ENCODE results near the gene ADAMTSL5.

Gene ADAMTSL5

GRCh38 chr19:1471515-1472160, 41.2 kb downstream of the ADAMTSL5 start:
- no CpG with 5 or more reads among the region's 24 CpGs for WGBS (ENCODE audit: extremely low coverage, insufficient coverage, low lambda C conversion rate)
- Histone ChIP-seq H3K4me2 (ENCODE audit: low read length) (no peak overlapping the region), H3K18ac (ENCODE audit: low read length) (no peak overlapping the region)

GRCh38 chr19:1471010-1471514, 41.8 kb downstream of the ADAMTSL5 start:
- H3K9ac ChIP-seq (ENCODE audit: low read length): no peak overlapping the region
- peak; percentile 66 for DNase-seq

More at GRCh38 chr19:1471515-1472160, 41.2 kb downstream of the ADAMTSL5 start:
- Histone ChIP-seq H3K36me3 (ENCODE audit: control insufficient read depth, insufficient read depth, low read length) (no peaks in the 10 kb centered on the region), H3K27ac (ENCODE audit: low read depth, low read length) (no peak overlapping the region), H3K9ac (ENCODE audit: low read length) (no peak overlapping the region), H2BK5ac (ENCODE audit: low read length) (no peak overlapping the region), H2BK15ac (replicated peaks; ENCODE audit: low read depth) (no peak overlapping the region), H3K79me1 (ENCODE audit: low read length) (no peaks in the 10 kb centered on the region), H4K5ac (ENCODE audit: low read length) (no peak overlapping the region), H3K4me1 (ENCODE audit: control insufficient read depth, low read depth, low read length) (peaks cover 3% of the 10 kb centered on the region), H3K4ac (ENCODE audit: low read depth, low read length) (no peak overlapping the region), H3K79me2 (ENCODE audit: control insufficient read depth, insufficient read depth, low read length) (no peaks in the 10 kb centered on the region), H3K23ac (ENCODE audit: low read length) (no peak overlapping the region), H3K56ac (ENCODE audit: low read length) (no peak overlapping the region), H2AK5ac (ENCODE audit: low read length) (no peak overlapping the region), H4K8ac (ENCODE audit: low read depth, low read length) (no peak overlapping the region), H3K27me3 (ENCODE audit: insufficient read depth, low read length, poor library complexity) (peaks cover 34% of the 10 kb centered on the region), H2BK120ac (ENCODE audit: low read depth, low read length) (no peak overlapping the region), H3K4me3 (ENCODE audit: low read length) (no peak overlapping the region)
- DNase-seq: no peak

GRCh38 chr19:1470305-1471009, 42.4 kb downstream of the ADAMTSL5 start:
- H2BK15ac ChIP-seq (replicated peaks; ENCODE audit: low read depth): no peak overlapping the region
- H3K56ac ChIP-seq (ENCODE audit: low read length): peak overlapping the region; percentile 49
- no peak overlapping the region for H2BK5ac ChIP-seq (ENCODE audit: low read length)
- no peak overlapping the region for H3K27ac ChIP-seq (ENCODE audit: low read depth, low read length)
- WGBS (ENCODE audit: extremely low coverage, insufficient coverage, low lambda C conversion rate): no CpG with 5 or more reads among the region's 67 CpGs
- no peak overlapping the region for H3K18ac ChIP-seq (ENCODE audit: low read length)
- H2BK120ac ChIP-seq (ENCODE audit: low read depth, low read length): no peak overlapping the region
- H3K79me2 ChIP-seq (ENCODE audit: control insufficient read depth, insufficient read depth, low read length): no peaks in the 10 kb centered on the region
- H3K4me2 ChIP-seq (ENCODE audit: low read length): peak overlapping the region; percentile 48
- no peaks in the 10 kb centered on the region for H3K79me1 ChIP-seq (ENCODE audit: low read length)
- H3K23ac ChIP-seq (ENCODE audit: low read length): no peak overlapping the region
- DNase-seq: peak; percentile 71
- no peaks in the 10 kb centered on the region for H3K36me3 ChIP-seq (ENCODE audit: control insufficient read depth, insufficient read depth, low read length)
- H4K8ac ChIP-seq (ENCODE audit: low read depth, low read length): no peak overlapping the region
- peaks cover 3% of the 10 kb centered on the region for H3K4me1 ChIP-seq (ENCODE audit: control insufficient read depth, low read depth, low read length)
- no peak overlapping the region for H2AK5ac ChIP-seq (ENCODE audit: low read length)
- peak overlapping the region; percentile 27 for H3K9ac ChIP-seq (ENCODE audit: low read length)
- H3K4ac ChIP-seq (ENCODE audit: low read depth, low read length): no peak overlapping the region
- peaks cover 42% of the 10 kb centered on the region for H3K27me3 ChIP-seq (ENCODE audit: insufficient read depth, low read length, poor library complexity)
- H4K5ac ChIP-seq (ENCODE audit: low read length): no peak overlapping the region
- no peak overlapping the region for H3K4me3 ChIP-seq (ENCODE audit: low read length)

More at GRCh38 chr19:1471010-1471514, 41.8 kb downstream of the ADAMTSL5 start:
- H3K36me3 ChIP-seq (ENCODE audit: control insufficient read depth, insufficient read depth, low read length): no peaks in the 10 kb centered on the region
- no peaks in the 10 kb centered on the region for H3K79me2 ChIP-seq (ENCODE audit: control insufficient read depth, insufficient read depth, low read length)
- H3K18ac ChIP-seq (ENCODE audit: low read length): no peak overlapping the region
- H2BK15ac ChIP-seq (replicated peaks; ENCODE audit: low read depth): no peak overlapping the region
- H2BK5ac ChIP-seq (ENCODE audit: low read length): no peak overlapping the region
- H3K56ac ChIP-seq (ENCODE audit: low read length): no peak overlapping the region
- H2BK120ac ChIP-seq (ENCODE audit: low read depth, low read length): no peak overlapping the region
- no peak overlapping the region for H3K27ac ChIP-seq (ENCODE audit: low read depth, low read length)
- peaks cover 40% of the 10 kb centered on the region for H3K27me3 ChIP-seq (ENCODE audit: insufficient read depth, low read length, poor library complexity)
- H2AK5ac ChIP-seq (ENCODE audit: low read length): no peak overlapping the region
- no peak overlapping the region for H3K4me3 ChIP-seq (ENCODE audit: low read length)
- no peak overlapping the region for H4K8ac ChIP-seq (ENCODE audit: low read depth, low read length)
- no CpG with 5 or more reads among the region's 28 CpGs for WGBS (ENCODE audit: extremely low coverage, insufficient coverage, low lambda C conversion rate)
- H3K4me1 ChIP-seq (ENCODE audit: control insufficient read depth, low read depth, low read length): peaks cover 3% of the 10 kb centered on the region
- peak overlapping the region; percentile 48 for H3K4me2 ChIP-seq (ENCODE audit: low read length)
- H3K4ac ChIP-seq (ENCODE audit: low read depth, low read length): no peak overlapping the region
- no peaks in the 10 kb centered on the region for H3K79me1 ChIP-seq (ENCODE audit: low read length)
- H4K5ac ChIP-seq (ENCODE audit: low read length): no peak overlapping the region
- H3K23ac ChIP-seq (ENCODE audit: low read length): no peak overlapping the region

- WGBS (ENCODE audit: extremely low coverage, insufficient coverage, low lambda C conversion rate): no CpG with 5 or more reads among the region's 22 CpGs
- peaks cover 42% of the 10 kb centered on the region for H3K27me3 ChIP-seq (ENCODE audit: insufficient read depth, low read length, poor library complexity)
- H3K18ac ChIP-seq (ENCODE audit: low read length): no peak overlapping the region
- peak overlapping the region; percentile 27 for H3K9ac ChIP-seq (ENCODE audit: low read length)
- peak overlapping the region; percentile 49 for H3K56ac ChIP-seq (ENCODE audit: low read length)
- no peaks in the 10 kb centered on the region for H3K79me1 ChIP-seq (ENCODE audit: low read length)
- H3K27ac ChIP-seq (ENCODE audit: low read depth, low read length): no peak overlapping the region
- DNase-seq: no peak
- H2AK5ac ChIP-seq (ENCODE audit: low read length): no peak overlapping the region
- peaks cover 3% of the 10 kb centered on the region for H3K4me1 ChIP-seq (ENCODE audit: control insufficient read depth, low read depth, low read length)
- H4K8ac ChIP-seq (ENCODE audit: low read depth, low read length): no peak overlapping the region
- no peaks in the 10 kb centered on the region for H3K36me3 ChIP-seq (ENCODE audit: control insufficient read depth, insufficient read depth, low read length)
- H3K4me2 ChIP-seq (ENCODE audit: low read length): no peak overlapping the region
- H3K4me3 ChIP-seq (ENCODE audit: low read length): no peak overlapping the region
- H3K4ac ChIP-seq (ENCODE audit: low read depth, low read length): no peak overlapping the region
- no peak overlapping the region for H2BK15ac ChIP-seq (replicated peaks; ENCODE audit: low read depth)
- no peak overlapping the region for H4K5ac ChIP-seq (ENCODE audit: low read length)
- no peak overlapping the region for H2BK5ac ChIP-seq (ENCODE audit: low read length)
- H3K23ac ChIP-seq (ENCODE audit: low read length): no peak overlapping the region
- no peaks in the 10 kb centered on the region for H3K79me2 ChIP-seq (ENCODE audit: control insufficient read depth, insufficient read depth, low read length)
- no peak overlapping the region for H2BK120ac ChIP-seq (ENCODE audit: low read depth, low read length)
Observed at GRCh38 chr19:1470055-1470304, 42.8 kb downstream of the ADAMTSL5 start.

- no peak overlapping the region for H4K8ac ChIP-seq (ENCODE audit: low read depth, low read length)
- no peak overlapping the region for H3K27ac ChIP-seq (ENCODE audit: low read depth, low read length)
- no peak for DNase-seq
- H3K4ac ChIP-seq (ENCODE audit: low read depth, low read length): no peak overlapping the region
- no peak overlapping the region for H2AK5ac ChIP-seq (ENCODE audit: low read length)
- no peak overlapping the region for H3K9ac ChIP-seq (ENCODE audit: low read length)
- peaks cover 42% of the 10 kb centered on the region for H3K27me3 ChIP-seq (ENCODE audit: insufficient read depth, low read length, poor library complexity)
- no peak overlapping the region for H3K4me2 ChIP-seq (ENCODE audit: low read length)
- peaks cover 3% of the 10 kb centered on the region for H3K4me1 ChIP-seq (ENCODE audit: control insufficient read depth, low read depth, low read length)
- H3K79me1 ChIP-seq (ENCODE audit: low read length): no peaks in the 10 kb centered on the region
- no peak overlapping the region for H3K56ac ChIP-seq (ENCODE audit: low read length)
- H3K79me2 ChIP-seq (ENCODE audit: control insufficient read depth, insufficient read depth, low read length): no peaks in the 10 kb centered on the region
- H3K18ac ChIP-seq (ENCODE audit: low read length): no peak overlapping the region
- H3K36me3 ChIP-seq (ENCODE audit: control insufficient read depth, insufficient read depth, low read length): no peaks in the 10 kb centered on the region
- H3K4me3 ChIP-seq (ENCODE audit: low read length): no peak overlapping the region
- WGBS (ENCODE audit: extremely low coverage, insufficient coverage, low lambda C conversion rate): no CpG with 5 or more reads among the region's 117 CpGs
- no peak overlapping the region for H3K23ac ChIP-seq (ENCODE audit: low read length)
- no peak overlapping the region for H2BK120ac ChIP-seq (ENCODE audit: low read depth, low read length)
- H2BK5ac ChIP-seq (ENCODE audit: low read length): no peak overlapping the region
- H4K5ac ChIP-seq (ENCODE audit: low read length): no peak overlapping the region
- H2BK15ac ChIP-seq (replicated peaks; ENCODE audit: low read depth): no peak overlapping the region
Observed at GRCh38 chr19:1469255-1470054, 43.4 kb downstream of the ADAMTSL5 start.

Data from mesendoderm (in vitro differentiated cells).